K562 (cell line): ENCODE results near the gene TMEM222. TPM values are rescaled to one million over a fixed set of nuclear protein-coding genes. Genes with fewer than 3 reads are reported as not detected.

Experiments
- ATAC-seq: fragments of 200-7000 bp; cut with Tn5 transposase; 3 replicates; pipeline ENCODE4 v1.9.1; 2020; ENCODE audit warnings: moderate library complexity
- BruUV-seq: library from RNA; stranded (reverse); fragments of 400-500 nt; replicated peaks from 2 replicates; lab custom pipeline; 2021; lab: Mats Ljungman, UMichigan
- CTCF ChIA-PET: fragments of 300-600 bp; formaldehyde crosslinking; extraction: SDS; loops from one replicate; lab custom pipeline; 2021; ENCODE audit warnings: low intra/inter-chr PET ratio; lab: Yijun Ruan, JAX
- POLR2A ChIA-PET: fragments of 300-600, 350-650 bp; sonication (Branson Sonifier 250); formaldehyde crosslinking; extraction: SDS; loops from one replicate; lab custom pipeline; 2021; ENCODE audit warnings: antibody characterized with exemption, inconsistent platforms; lab: Yijun Ruan, JAX
- DNase-seq, 4 experiments: peaks; one replicate each; pipeline versions ENCODE4 v3.0.0 to v3.0.0-alpha.2; 2011 to 2018; ENCODE audit warnings: low spot score in 3 of 4, mixed read lengths in 3 of 4; ENCODE audit errors: extremely low read depth in 1 of 4
- FAIRE-seq: peaks from 2 replicates; lab custom pipeline; 2011; peaks lifted over from hg19 to GRCh38; lab: Jason Lieb, UNC
- H2AFZ ChIP-seq: 2 replicates; pipeline ENCODE4 v1.6.0; 2011; ENCODE audit warnings: low read depth, low read length, control low read depth, inconsistent platforms
- H3K27ac ChIP-seq: fragments of 200-600 bp; 3 replicates; pipeline ENCODE4 v1.8.0; 2011; ENCODE audit warnings: low read depth, mild to moderate bottlenecking, control low read depth, inconsistent platforms, low read length, moderate library complexity, mixed read lengths; ENCODE audit errors: extremely low read depth
- H3K27me3 ChIP-seq, 2 experiments: fragments of 300-600 bp in 1 of 2; 2 replicates in 1 of 2; 3 replicates in 1 of 2; pipeline versions ENCODE4 v1.6.0 to v1.8.0; 2011; ENCODE audit warnings: inconsistent platforms in 2 of 2, low read length in 2 of 2, mild to moderate bottlenecking in 1 of 2, mixed read lengths in 1 of 2, moderate library complexity in 1 of 2; ENCODE audit not compliant: control insufficient read depth in 2 of 2, insufficient read depth in 2 of 2
- H3K36me3 ChIP-seq: fragments of 300-600 bp; 3 replicates; pipeline ENCODE4 v1.8.0; 2011; ENCODE audit warnings: mild to moderate bottlenecking, low read length, inconsistent platforms; ENCODE audit not compliant: control insufficient read depth, insufficient read depth
- H3K4me1 ChIP-seq, 2 experiments: fragments of 200-600 bp in 1 of 2; replicated peaks in 1 of 2; 2 replicates in 1 of 2; 3 replicates in 1 of 2; pipeline versions ENCODE4 v1.5.1 to v1.8.0; 2011; ENCODE audit warnings: inconsistent platforms in 2 of 2, low read length in 2 of 2, mild to moderate bottlenecking in 1 of 2, mixed read lengths in 1 of 2, moderate library complexity in 1 of 2; ENCODE audit not compliant: control insufficient read depth in 2 of 2, insufficient read depth in 2 of 2
- H3K4me2 ChIP-seq: 2 replicates; pipeline ENCODE4 v1.6.1; 2011; ENCODE audit warnings: low read length, control low read depth, inconsistent platforms, mixed read lengths; ENCODE audit not compliant: insufficient read depth
- H3K4me3 ChIP-seq: fragments of 200-600 bp; sonication (generic), shearing (Covaris generic); 2 replicates; pipeline ENCODE4 v1.5.1; 2016; ENCODE audit warnings: control low read depth, inconsistent platforms
- H3K79me2 ChIP-seq: fragments of 200-600 bp; 3 replicates; pipeline ENCODE4 v1.8.0; 2011; ENCODE audit warnings: low read length, inconsistent platforms; ENCODE audit not compliant: control insufficient read depth, insufficient read depth
- H3K9ac ChIP-seq, 2 experiments: 2 replicates each; pipeline versions ENCODE4 v1.6.0 to v1.6.1; 2011; ENCODE audit warnings: low read depth in 2 of 2, low read length in 2 of 2, control low read depth in 1 of 2, inconsistent platforms in 1 of 2, mild to moderate bottlenecking in 1 of 2, mixed read lengths in 1 of 2; ENCODE audit not compliant: insufficient read depth in 1 of 2
- H3K9me1 ChIP-seq: one replicate; pipeline ENCODE4 v1.6.0; 2011; ENCODE audit warnings: inconsistent platforms, mild to moderate bottlenecking, low read length, moderate library complexity; ENCODE audit not compliant: control insufficient read depth, insufficient read depth
- H3K9me3 ChIP-seq: replicated peaks from 2 replicates; pipeline ENCODE4 v1.5.1; 2011; ENCODE audit warnings: low read depth, low read length, inconsistent platforms; ENCODE audit not compliant: control insufficient read depth, insufficient read depth
- H4K20me1 ChIP-seq: replicated peaks from 2 replicates; pipeline ENCODE4 v1.6.1; 2011; ENCODE audit warnings: low read length, inconsistent platforms, mixed read lengths; ENCODE audit not compliant: control insufficient read depth, insufficient read depth
- CHAMP1 ChIP-seq: fragments of 450-650 bp; IDR thresholded peaks from 2 replicates; pipeline ENCODE4 v1.6.1; 2016; ENCODE audit warnings: mild to moderate bottlenecking
- CREM ChIP-seq: IDR thresholded peaks from 2 replicates; pipeline ENCODE4 v1.6.1; 2014; ENCODE audit warnings: antibody characterized with exemption, low read depth
- CXXC5 ChIP-seq: fragments of 250-450 bp; sonication (Bioruptor Pico); IDR thresholded peaks from 2 replicates; pipeline ENCODE4 v1.8.0; 2022; ENCODE audit warnings: inconsistent platforms, mild to moderate bottlenecking, moderate library complexity
- FOSL1 ChIP-seq: fragments of 200-800 bp; sonication (Bioruptor generic); conservative IDR thresholded peaks from 2 replicates; pipeline ENCODE4 v1.6.1; 2016; ENCODE audit warnings: missing genetic modification characterization, missing compliant biosample characterization
- MAX ChIP-seq: sonication (generic); formaldehyde crosslinking; IDR thresholded peaks from 2 replicates; pipeline ENCODE4 v1.9.0; 2022; ENCODE audit warnings: mild to moderate bottlenecking, missing genetic modification reagents
- MYBL2 ChIP-seq, 2 experiments: fragments of 450-650 bp in 1 of 2; sonication (generic) in 1 of 2; formaldehyde crosslinking in 1 of 2; IDR thresholded peaks; 2 replicates each; pipeline versions ENCODE4 v1.6.1 to v1.8.1; 2017 to 2022; ENCODE audit warnings: borderline replicate concordance in 1 of 2, inconsistent platforms in 1 of 2, low read depth in 1 of 2, mild to moderate bottlenecking in 1 of 2, missing genetic modification reagents in 1 of 2, moderate library complexity in 1 of 2
- MYNN ChIP-seq, 2 experiments: sonication (generic); formaldehyde crosslinking in 1 of 2; IDR thresholded peaks; 2 replicates each; pipeline versions ENCODE4 v1.5.0 to v1.6.1; 2016 to 2020; ENCODE audit warnings: antibody characterized with exemption in 1 of 2, missing genetic modification reagents in 1 of 2
- PURB ChIP-seq: sonication (generic); formaldehyde crosslinking; IDR thresholded peaks from 2 replicates; pipeline ENCODE4 v1.9.0; 2021; ENCODE audit warnings: low read depth, mild to moderate bottlenecking, missing genetic modification reagents
- RAD21 ChIP-seq, 2 experiments: fragments of 250-450 bp in 1 of 2; fragments of 450-650 bp in 1 of 2; sonication (Bioruptor Pico) in 1 of 2; formaldehyde crosslinking in 1 of 2; IDR thresholded peaks in 1 of 2; conservative IDR thresholded peaks in 1 of 2; 2 replicates each; pipeline versions ENCODE4 v1.4.0 to v1.8.0; 2020 to 2022; ENCODE audit warnings: mild to moderate bottlenecking in 2 of 2, moderate library complexity in 1 of 2
- ZBTB2 ChIP-seq: fragments of 450-650 bp; IDR thresholded peaks from 2 replicates; pipeline ENCODE4 v1.6.1; 2016; ENCODE audit warnings: antibody characterized with exemption
- ZBTB7A ChIP-seq: IDR thresholded peaks from 2 replicates; pipeline ENCODE4 v1.6.1; 2011; ENCODE audit warnings: low read depth, mild to moderate bottlenecking, low read length, moderate library complexity, borderline replicate concordance; ENCODE audit not compliant: control insufficient read depth
- ZNF174 ChIP-seq: fragments of 250-450 bp; sonication (Bioruptor Pico); IDR thresholded peaks from 2 replicates; pipeline ENCODE4 v1.4.0; 2020; ENCODE audit warnings: mild to moderate bottlenecking
- ZNF449 ChIP-seq: fragments of 250-450 bp; sonication (Bioruptor Pico); IDR thresholded peaks from 2 replicates; pipeline ENCODE4 v1.8.0; 2022; ENCODE audit warnings: moderate library complexity, mild to moderate bottlenecking, inconsistent platforms
- WGBS: fragments of 100-300 bp; shearing (Covaris generic); methylation state at CpG from one replicate; pipeline ENCODE4 v1.1.6; 2016; ENCODE audit warnings: low coverage, mixed read lengths; ENCODE audit not compliant: insufficient coverage; ENCODE audit errors: missing lambda C conversion rate; 5-methylcytosine and 5-hydroxymethylcytosine counted together
- in situ Hi-C: fragments of 300-500 bp; cut with MboI; formaldehyde crosslinking; loops from 4 replicates; pipeline ENCODE4 v1.15.0; 2018; ENCODE audit warnings: inconsistent platforms, mixed read lengths
- intact Hi-C: fragments of 100-400 bp; cut with micrococcal nuclease; formaldehyde crosslinking; loops from 2 replicates; pipeline ENCODE4 v1.14.2; 2022
- polyA plus RNA-seq, 8 experiments: library from polyadenylated mRNA; depleted of rRNA in 4 of 8; stranded (reverse) in 5 of 8; unstranded in 3 of 8; fragments of >200 nt; fragmentation: Nextera tagmentation in 2 of 8; fragmentation: Illumina TruSeq in 1 of 8; extraction: Ambion mirVana in 2 of 8; extraction: Trizol in 1 of 8; gene quantifications; 2 replicates each; pipeline versions ENCODE4 v1.2.1 to v1.2.3, GENCODE V29; 2011 to 2014; ENCODE audit warnings: inconsistent platforms in 1 of 8, missing spikeins in 1 of 8
- total RNA-seq, 7 experiments: library from RNA; depleted of rRNA in 6 of 7; stranded (reverse); fragments of >200 nt in 6 of 7; fragmentation: Illumina TruSeq in 2 of 7; extraction: Trizol in 2 of 7; gene quantifications; 2 replicates each; pipeline versions ENCODE4 v1.2.1 to v1.2.3, GENCODE V29; 2011 to 2021; ENCODE audit warnings: low replicate concordance in 1 of 7

Gene TMEM222
- total and polyA plus RNA-seq, 9 of the 15 experiments (the other 6 are each of a cell fraction or from before 2014, with no cell fraction given): 6.9 to 48.0 (median 32.8) TPM

- peaks cover 10% of the 10 kb centered on the region; the same call in 1 of the 2 replicates for H4K20me1 ChIP-seq
- no peaks in the 10 kb centered on the region for H3K79me2 ChIP-seq
- H3K4me2 ChIP-seq: peak overlapping the region; percentile 68
- peak overlapping the region; percentile 86 for H2AFZ ChIP-seq
- ATAC-seq: peak; percentile 40
- H3K27me3 ChIP-seq: no peaks in the 10 kb centered on the region
- peak; percentile 50 to 87 (median 74) for DNase-seq
- H3K9me1 ChIP-seq: no peaks in the 10 kb centered on the region
- peaks cover 18 to 64% of the 10 kb centered on the region in 2 experiments for H3K4me1 ChIP-seq
- H3K9me3 ChIP-seq: no peaks in the 10 kb centered on the region
- no peak overlapping the region for H3K27ac ChIP-seq
- peak; percentile 23 for FAIRE-seq
- ChIA-PET CTCF (no interaction called here), POLR2A (interaction anchor here (0.6 to 0.9 kb wide), 3 partner anchors 10 to 75 kb away, joined by 3 to 5 read pairs (median 3); no protein-coding TSS in a partner anchor)
- no TSS peak for BruUV-seq
- in situ Hi-C loops: no loop called here
- WGBS: 40% methylated on average over 53 of the region's 71 CpGs
- peak overlapping the region; percentile 30 for H3K4me3 ChIP-seq
- peaks cover 12% of the 10 kb centered on the region; the same call in 2 of the 3 replicates for H3K36me3 ChIP-seq
- intact Hi-C loops: loop anchor here (10.0 kb wide), 1 partner anchor 166 kb away; no protein-coding TSS in a partner anchor
- peak overlapping the region in 1 of 2 experiments; percentile 87; a peak in 2 of 4 replicates for H3K9ac ChIP-seq
- TF ChIP-seq MYBL2 (IDR thresholded peaks at IDR 0.05; ENCODE audit: low read depth) (no peak), MYBL2 (CRISPR knock-in tag; IDR thresholded peaks at IDR 0.05; ENCODE audit: borderline replicate concordance) (no peak), CXXC5 (CRISPR knock-in tag) (0 out of 2 replicates have a peak, but pooled peaks have one; percentile 11), CREM (no peak), ZBTB2 (peak; percentile 28; the same call in 1 of the 2 replicates), ZNF449 (CRISPR knock-in tag) (no peak), MYNN (IDR thresholded peaks at IDR 0.05) (no peak), MYNN (CRISPR knock-in tag; IDR thresholded peaks at IDR 0.05) (no peak), RAD21 (CRISPR knock-in tag; conservative IDR thresholded peaks at IDR 0.05 in 1 of 2, IDR thresholded peaks at IDR 0.05 in 1 of 2) (no peak), ZNF174 (CRISPR knock-in tag) (no peak), FOSL1 (tag) (no peak), PURB (no peak), MAX (CRISPR knock-in tag) (peak; percentile 56), ZBTB7A (peak; percentile 25; the same call in 1 of the 2 replicates), CHAMP1 (no peak)
Observed at GRCh38 chr1:27360159-27361043, 38.4 kb downstream of the TMEM222 start.
